ENCODE measurements around the gene MPPE1. TPM values are rescaled to one million over a fixed set of nuclear protein-coding genes. Genes with fewer than 3 reads are reported as not detected.

The MPPE1 gene
- polyA plus RNA-seq, 1 experiment: 31.0 TPM

GRCh38 chr18:11842562-11842961 lies 65.6 kb downstream of the MPPE1 start:
- DNase-seq (ENCODE audit: low read depth): no peak
- Histone ChIP-seq H3K27me3 (ENCODE audit: control insufficient read depth, insufficient read depth, low read length) (no peaks in the 10 kb centered on the region), H3K36me3 (ENCODE audit: control insufficient read depth, insufficient read depth, low read length) (no peaks in the 10 kb centered on the region), H3K4me3 (ENCODE audit: low read depth, low read length) (no peak overlapping the region)
- no peak for TF ChIP-seq CTCF (IDR thresholded peaks at IDR 0.05; ENCODE audit: insufficient read depth, low read depth, low read length)
- CTCF ChIA-PET: no interaction called here
- POLR2A ChIA-PET: no interaction called here

- Histone ChIP-seq H3K4me3 (ENCODE audit: low read depth, low read length) (no peak overlapping the region), H3K27me3 (ENCODE audit: control insufficient read depth, insufficient read depth, low read length) (no peaks in the 10 kb centered on the region), H3K36me3 (ENCODE audit: control insufficient read depth, insufficient read depth, low read length) (no peaks in the 10 kb centered on the region)
- CTCF ChIA-PET: interaction anchor here (1.1 to 1.2 kb wide), 3 partner anchors 9 to 27 kb away, joined by 3 to 5 read pairs (median 4); no protein-coding TSS in a partner anchor
- POLR2A ChIA-PET: no interaction called here
- no peak for DNase-seq (ENCODE audit: low read depth)
- no peak for TF ChIP-seq CTCF (IDR thresholded peaks at IDR 0.05; ENCODE audit: insufficient read depth, low read depth, low read length)
Observed at GRCh38 chr18:11840493-11840892, 67.6 kb downstream of the MPPE1 start.

DNA sequence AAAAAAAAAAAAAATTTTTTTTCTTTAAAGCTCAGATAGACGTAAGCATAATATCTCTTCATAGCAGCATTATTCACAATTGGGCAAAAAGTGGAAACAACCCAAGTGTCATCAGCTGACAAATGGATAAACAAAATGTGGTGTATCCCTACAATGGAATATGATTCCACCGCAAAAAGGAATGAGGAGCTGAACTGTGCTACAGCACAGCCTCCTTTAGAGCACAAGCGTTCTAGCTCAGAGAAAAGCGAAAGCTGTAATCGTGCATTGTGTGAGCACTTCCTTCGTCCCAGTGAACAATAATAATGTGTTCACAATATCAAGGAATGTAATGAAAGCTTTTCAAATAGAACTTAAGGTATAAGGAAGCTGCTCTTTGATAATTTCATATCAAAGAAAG lies 68.6 kb downstream of the MPPE1 start:
- no peak for TF ChIP-seq CTCF (IDR thresholded peaks at IDR 0.05; ENCODE audit: insufficient read depth, low read depth, low read length)
- Histone ChIP-seq H3K36me3 (ENCODE audit: control insufficient read depth, insufficient read depth, low read length) (no peaks in the 10 kb centered on the region), H3K4me3 (ENCODE audit: low read depth, low read length) (no peak overlapping the region), H3K27me3 (ENCODE audit: control insufficient read depth, insufficient read depth, low read length) (no peaks in the 10 kb centered on the region)
- POLR2A ChIA-PET: no interaction called here
- DNase-seq (ENCODE audit: low read depth): no peak
- CTCF ChIA-PET: interaction anchor here (1.2 kb wide), 1 partner anchor 10 kb away, joined by 5 read pairs; no protein-coding TSS in a partner anchor

- Histone ChIP-seq H3K4me3 (ENCODE audit: low read depth, low read length) (no peak overlapping the region), H3K36me3 (ENCODE audit: control insufficient read depth, insufficient read depth, low read length) (no peaks in the 10 kb centered on the region), H3K27me3 (ENCODE audit: control insufficient read depth, insufficient read depth, low read length) (no peaks in the 10 kb centered on the region)
- DNase-seq (ENCODE audit: low read depth): no peak
- TF ChIP-seq CTCF (IDR thresholded peaks at IDR 0.05; ENCODE audit: insufficient read depth, low read depth, low read length): no peak
- CTCF ChIA-PET: interaction anchor here (0.6 to 1.2 kb wide), 2 partner anchors 9 to 11 kb away, joined by 4 read pairs; no protein-coding TSS in a partner anchor
- POLR2A ChIA-PET: interaction anchor here (0.7 kb wide), 1 partner anchor 14 kb away, joined by 4 read pairs; no protein-coding TSS in a partner anchor
Observed at GRCh38 chr18:11834772-11835171, 73.3 kb downstream of the MPPE1 start.

Other genes starting within 250 kb of the MPPE1 start
- gene GNAL, start 219.1 kb downstream of the MPPE1 start, polyA plus RNA-seq (2011; rRNA removed): 0.21 and 0.43 TPM in 2 replicates
- gene CHMP1B, start 56.9 kb downstream of the MPPE1 start, polyA plus RNA-seq (2011; rRNA removed): 21.2 and 26.3 TPM in 2 replicates
- gene IMPA2, start 73.2 kb upstream of the MPPE1 start, polyA plus RNA-seq (2011; rRNA removed): 13.4 and 22.8 TPM in 2 replicates
- not detected in 2 replicates for gene ANKRD62, start 185.5 kb upstream of the MPPE1 start, polyA plus RNA-seq (2011; rRNA removed)